Right forelimb (tissue), 1 donor: ENCODE results near the gene MORF4L1.
"Not testable (repeated sequence)": the region's sequence is repeated elsewhere in the genome, so short reads cannot be mapped to it uniquely, and the experiment has no call there.

Source experiments
- DNase-seq: peaks from one replicate; pipeline ENCODE4 v3.0.0-alpha.2; 2018

Gene MORF4L1

GRCh38 chr15:78872155-78872971 is at the start of gene MORF4L1:
MORF4L1 (plus strand) TSS chr15:78872890; CDS start chr15:78873018, 128 bp downstream.
- peak; percentile 99 for DNase-seq

- no peak for DNase-seq
Measured at GRCh38 chr15:78828920-78829319, 43.8 kb upstream of the MORF4L1 start.

- no peak for DNase-seq
Measured at GRCh38 chr15:78830514-78831228, 42.0 kb upstream of the MORF4L1 start.

DNA sequence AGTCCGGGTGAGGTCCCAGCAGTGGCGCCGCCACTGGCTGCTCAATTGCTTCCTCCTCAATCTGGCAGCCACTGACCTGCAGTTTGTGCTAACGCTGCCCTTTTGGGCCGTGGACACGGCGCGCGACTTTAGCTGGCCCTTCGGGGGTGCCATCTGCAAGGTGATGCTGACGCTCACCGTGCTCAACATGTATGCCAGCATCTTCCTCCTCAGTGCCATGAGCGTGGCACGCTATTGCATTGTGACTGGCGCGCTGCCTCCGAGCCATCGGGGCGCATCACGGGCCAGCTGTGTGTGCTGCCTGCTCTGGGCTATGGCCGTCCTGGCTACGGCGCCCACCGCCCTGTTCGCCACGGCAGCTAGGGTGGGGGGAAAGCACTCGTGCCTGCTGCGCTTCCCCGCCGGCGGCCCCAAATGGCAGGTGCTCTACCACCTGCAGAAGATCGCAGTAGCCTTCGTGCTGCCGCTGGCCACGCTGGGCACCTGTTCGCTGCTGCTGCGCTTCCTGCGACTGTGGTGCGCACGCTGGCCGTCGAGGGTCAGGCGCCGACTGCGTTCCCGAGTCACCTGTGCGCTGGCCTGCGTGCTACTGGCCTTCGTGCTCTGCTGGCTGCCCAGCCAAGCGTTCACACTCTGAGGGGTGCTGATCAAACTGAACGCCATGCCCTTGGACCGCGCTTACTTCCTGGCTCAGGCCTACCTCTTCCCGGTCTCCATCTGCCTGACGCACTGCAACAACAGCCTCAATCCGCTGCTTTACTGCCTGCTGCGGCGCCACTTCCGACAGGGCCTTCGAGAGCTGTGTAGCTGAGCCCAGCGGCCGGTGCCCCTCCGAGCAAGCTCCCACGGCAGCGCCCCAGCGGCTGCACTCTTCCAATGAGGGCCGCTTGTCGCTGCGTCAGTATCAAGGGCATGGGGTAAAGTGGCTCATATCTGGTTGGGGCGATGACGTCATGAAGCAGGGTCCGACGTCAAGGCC is 41.2 kb upstream of the MORF4L1 start:
- DNase-seq: no peak

GRCh38 chr15:78836333-78836732 is 36.4 kb upstream of the MORF4L1 start:
- DNase-seq: no peak

DNA sequence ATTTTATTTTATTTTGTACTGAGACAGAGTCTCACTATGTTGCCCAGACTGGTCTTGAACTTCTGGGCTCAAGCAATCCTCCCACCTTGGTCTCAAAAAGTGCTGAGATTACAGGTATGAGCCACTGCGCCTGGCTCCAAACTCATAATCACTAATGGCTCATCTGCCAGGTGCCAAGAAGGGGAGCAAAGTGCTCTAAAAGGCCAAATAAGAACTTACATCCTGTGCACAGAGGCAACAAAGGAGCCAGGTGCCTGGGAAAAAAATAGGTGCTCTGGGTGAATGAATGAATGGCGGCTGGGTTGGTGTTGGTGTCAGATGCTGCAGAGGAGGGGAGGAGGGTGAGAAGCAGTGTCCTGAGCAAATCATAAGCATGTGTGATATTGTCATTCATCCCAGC is 35.6 kb upstream of the MORF4L1 start:
- no peak for DNase-seq

GRCh38 chr15:78837543-78837942 is 35.1 kb upstream of the MORF4L1 start:
- DNase-seq: no peak

DNA sequence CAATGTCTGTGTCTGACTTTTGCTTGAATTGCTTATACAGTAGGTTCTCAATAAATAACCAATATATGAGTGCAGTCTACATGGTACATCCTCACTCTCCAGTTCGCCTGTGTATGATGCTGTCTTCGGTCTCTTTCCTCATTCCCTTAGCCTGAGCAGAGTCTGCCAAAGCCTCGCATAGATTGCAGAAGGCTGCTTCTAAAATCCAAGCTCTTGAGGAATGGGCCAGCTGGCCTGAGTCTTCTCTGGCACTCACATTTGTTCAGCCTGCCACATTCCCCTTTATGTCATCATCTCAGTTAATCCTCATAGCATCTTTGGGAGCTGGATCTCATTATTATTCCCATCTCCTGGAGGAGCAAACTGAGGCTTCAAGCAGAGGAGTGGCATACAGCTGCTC is 34.2 kb upstream of the MORF4L1 start:
- DNase-seq: peak; percentile 64

DNA sequence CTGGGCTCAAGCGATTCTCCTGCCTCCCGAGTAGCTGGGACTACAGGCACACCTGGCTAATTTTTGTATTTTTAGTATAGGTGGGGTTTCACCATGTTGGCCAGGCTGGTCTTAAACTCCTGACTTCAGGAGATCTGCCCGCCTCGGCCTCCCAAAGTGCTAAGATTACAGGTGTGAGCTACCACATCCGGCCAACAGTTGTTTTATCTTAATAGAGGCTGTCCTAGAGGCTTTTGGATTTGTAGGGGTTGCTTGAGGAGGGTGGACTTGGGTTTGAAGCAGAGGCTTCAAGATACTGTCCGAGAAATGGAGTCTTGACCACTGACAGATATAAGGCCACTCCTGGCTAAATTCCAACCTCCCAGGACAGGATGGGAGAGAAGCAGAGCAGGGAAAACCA is 33.5 kb upstream of the MORF4L1 start:
- not testable (repeated sequence) for DNase-seq

GRCh38 chr15:78840661-78841375 is 31.9 kb upstream of the MORF4L1 start:
- DNase-seq: no peak

DNA sequence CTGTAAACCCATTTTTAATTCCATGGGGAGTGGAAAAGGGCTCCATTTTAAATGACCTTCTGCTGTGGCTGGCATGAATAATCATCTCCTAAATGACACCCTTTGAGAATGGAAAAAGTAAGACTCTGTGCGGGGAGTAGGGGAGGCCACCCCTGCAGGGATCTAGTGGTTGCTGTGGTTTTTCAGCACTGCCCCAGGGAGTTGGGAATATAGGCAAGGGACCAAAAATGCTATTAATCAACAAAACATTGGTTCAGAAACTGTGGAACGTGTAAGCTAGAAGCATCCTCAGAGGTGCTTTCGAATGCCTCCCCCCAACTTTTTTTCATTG is 31.3 kb upstream of the MORF4L1 start:
- DNase-seq: no peak

GRCh38 chr15:78841891-78842290 is 30.8 kb upstream of the MORF4L1 start:
- DNase-seq: no peak

DNA sequence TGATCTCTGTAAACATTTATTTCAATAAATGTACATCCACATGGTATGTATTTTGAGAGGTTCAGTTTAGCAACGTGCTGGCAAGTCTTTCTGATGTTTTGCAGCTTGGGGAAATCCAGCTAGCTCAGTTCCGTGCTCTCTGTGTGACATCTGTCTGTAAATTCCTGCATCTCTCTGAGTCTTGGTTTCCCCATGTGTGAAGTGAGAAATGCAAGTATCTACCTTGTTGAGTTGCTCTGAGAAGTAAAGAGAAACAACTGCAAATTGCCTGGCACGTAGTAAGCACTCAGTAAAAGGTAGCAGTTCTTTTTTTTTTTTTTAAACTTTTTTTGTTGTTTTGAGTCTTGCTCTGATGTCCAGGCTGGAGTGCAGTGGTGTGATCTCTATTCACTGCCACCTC is 30.2 kb upstream of the MORF4L1 start:
- no peak for DNase-seq

DNA sequence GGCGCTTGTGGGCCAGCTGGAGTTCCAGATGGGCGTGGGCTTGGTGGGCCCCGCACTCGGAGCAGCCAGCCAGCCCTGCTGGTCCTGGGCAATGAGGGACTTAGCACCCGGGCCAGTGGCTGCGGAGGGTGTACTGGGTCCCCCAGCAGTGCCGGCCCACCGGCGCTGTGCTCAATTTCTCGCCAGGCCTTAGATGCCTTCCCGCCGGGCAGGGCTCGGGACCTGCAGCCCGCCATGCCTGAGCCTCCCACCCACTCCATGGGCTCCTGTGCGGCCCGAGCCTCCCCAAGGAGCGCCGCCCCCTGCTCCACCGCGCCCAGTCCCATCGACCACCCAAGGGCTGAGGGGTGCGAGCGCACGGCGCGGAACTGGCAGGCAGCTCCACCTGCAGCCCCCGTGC is 25.8 kb upstream of the MORF4L1 start:
- DNase-seq: not testable (repeated sequence)

DNA sequence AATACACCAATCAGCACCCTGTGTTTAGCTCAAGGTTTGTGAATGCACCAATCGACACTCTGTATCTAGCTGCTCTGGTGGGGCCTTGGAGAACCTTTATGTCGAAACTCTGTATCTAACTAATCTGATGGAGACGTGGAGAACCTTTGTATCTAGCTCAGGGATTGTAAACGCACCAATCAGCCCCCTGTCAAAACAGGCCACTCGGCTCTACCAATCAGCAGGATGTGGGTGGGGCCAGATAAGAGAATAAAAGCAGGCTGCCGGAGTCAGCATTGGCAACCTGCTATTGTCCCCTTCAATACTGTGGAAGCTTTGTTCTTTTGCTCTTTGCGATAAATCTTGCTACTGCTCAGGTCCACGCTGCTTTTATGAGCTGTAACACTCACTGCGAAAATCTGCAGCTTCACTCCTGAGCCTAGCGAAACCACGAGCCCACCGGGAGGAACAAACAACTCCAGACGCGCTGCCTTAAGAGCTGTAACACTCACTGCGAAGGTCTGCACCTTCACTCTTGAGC is 25.2 kb upstream of the MORF4L1 start:
- not testable (repeated sequence) for DNase-seq

DNA sequence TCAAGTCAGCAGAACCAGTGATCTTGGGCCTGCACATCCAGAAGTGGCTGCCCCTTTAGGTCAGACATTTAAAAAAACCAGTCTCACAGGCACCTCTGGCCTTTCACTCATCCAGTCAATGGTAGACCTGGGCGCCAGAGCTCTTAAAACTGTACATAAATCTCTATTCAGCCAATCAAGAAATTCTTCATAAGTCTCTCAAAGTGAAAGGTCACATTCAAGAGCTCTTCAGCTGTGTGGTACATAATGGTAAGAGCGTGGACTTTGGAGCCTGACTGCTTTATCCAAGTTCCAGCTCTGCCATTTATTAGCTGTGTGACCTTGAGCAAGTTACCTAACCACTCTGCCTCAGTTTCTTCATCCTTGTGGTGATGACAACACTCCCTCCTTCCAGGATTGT is 22.3 kb upstream of the MORF4L1 start:
- DNase-seq: no peak

DNA sequence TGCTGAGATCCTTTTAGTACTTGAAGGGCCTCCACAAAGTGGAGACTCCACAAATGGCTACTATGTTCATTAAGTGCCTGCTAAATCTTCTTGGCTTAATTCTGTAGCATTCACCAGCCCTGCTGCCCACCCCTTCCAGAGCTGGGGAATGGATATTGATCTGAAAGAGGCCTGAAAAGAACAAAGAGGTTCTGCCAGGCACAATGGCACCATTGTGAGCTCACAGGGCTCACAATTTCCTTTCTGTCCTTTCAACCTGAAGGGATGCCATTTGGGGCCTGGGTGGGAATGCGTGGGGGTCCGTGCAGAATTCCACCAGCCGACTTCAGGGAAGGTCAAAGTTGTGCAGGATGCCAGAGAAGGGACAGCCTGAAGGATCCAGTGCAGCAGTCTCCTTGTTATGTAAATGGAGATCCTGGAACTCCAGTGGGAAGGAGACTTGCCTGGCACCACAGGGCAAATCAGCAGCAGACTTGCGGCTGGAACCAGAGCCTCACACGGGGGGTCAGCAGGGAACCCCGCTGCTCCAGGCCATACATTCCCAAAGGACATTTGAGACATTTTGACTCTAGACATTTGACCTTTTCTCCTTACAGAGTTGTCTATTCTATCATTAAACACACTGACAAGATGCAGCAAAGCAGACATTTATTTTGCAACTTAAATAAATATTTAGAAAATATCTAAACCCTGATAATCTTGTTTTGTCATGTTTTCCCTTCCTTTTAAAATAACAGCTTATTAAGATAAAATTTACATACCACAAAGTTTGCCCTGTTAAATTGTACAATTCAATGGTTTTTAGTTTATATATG is 21.5 kb upstream of the MORF4L1 start:
- no peak for DNase-seq

- DNase-seq: no peak
Measured at GRCh38 chr15:78853500-78853899, 19.2 kb upstream of the MORF4L1 start.

DNA sequence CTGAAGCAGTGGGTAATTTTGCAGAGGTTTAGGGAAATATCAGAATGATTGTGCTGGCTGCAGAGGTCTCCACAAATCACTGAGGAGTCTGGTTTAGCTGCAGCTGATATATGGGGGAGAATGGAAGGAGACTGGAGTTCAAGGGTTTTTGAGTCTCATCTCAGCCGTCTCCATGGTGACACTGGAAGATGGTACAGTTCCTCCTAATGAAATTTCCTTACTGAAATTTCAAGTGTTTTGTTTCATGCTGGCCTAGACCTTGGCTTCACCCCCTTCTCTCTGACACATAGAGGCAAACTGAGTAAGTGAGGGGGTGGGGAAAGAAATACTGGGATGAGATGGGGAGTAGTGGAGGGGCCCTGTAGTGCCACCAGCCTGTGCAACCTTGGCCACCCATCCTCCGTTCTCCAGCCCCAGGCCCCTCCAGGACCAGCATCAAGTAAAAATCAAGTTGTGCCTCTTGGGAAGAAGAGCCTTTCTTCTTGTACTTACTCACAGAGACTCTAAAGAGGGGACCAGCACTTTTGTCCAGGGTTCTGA is 17.8 kb upstream of the MORF4L1 start:
- DNase-seq: no peak

- DNase-seq: no peak
Measured at GRCh38 chr15:78855746-78856145, 16.9 kb upstream of the MORF4L1 start.
